ENCODE data around the gene HMG20A.

The HMG20A gene

GRCh38 chr15:77476995-77477394 is 56.3 kb downstream of the HMG20A start:
- DNase-seq (ENCODE audit: low spot score) = no peak

- DNase-seq (ENCODE audit: low spot score) = no peak
Measured at GRCh38 chr15:77478051-77478450, 57.4 kb downstream of the HMG20A start.

- DNase-seq (ENCODE audit: low spot score) = no peak
Measured at GRCh38 chr15:77479015-77479414, 58.3 kb downstream of the HMG20A start.

DNA sequence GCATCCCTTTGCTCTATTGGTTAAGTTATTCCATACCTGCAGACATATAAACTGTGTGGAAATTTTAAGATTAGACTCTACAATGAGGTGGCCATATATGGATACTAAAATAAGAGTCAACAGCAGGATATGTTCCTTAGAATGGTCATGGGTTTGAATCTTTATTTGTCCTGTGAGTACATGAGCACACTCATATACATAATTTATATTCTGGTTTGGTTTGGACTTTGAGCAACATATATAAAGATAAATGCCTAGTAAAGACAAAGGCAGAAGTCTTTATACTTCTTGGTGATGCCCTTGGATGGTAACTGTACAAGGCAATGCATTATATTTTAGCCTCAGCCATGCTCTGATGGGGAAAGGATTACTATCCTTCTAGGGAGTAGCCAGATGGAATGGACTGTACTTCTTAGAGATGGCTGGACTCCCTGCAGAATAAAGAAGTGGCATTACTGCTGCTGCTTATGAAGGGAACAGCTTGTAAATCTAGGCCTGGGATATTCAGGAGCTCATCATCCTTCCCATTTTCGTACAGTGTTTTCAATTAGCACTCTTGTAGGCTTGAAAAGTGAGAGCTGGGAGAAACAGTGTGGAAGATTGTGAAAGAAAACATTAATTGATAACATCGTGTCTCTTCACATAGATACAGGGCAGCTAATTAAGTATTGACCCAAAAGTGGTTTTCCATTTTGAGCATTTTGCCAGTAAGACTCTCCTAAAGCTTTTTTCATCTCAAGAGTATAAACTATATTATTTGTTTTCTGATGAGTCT is 60.4 kb downstream of the HMG20A start:
- no peak for DNase-seq (ENCODE audit: low spot score)

- DNase-seq (ENCODE audit: low spot score) = no peak
Measured at GRCh38 chr15:77481670-77482069, 61.0 kb downstream of the HMG20A start.

DNA sequence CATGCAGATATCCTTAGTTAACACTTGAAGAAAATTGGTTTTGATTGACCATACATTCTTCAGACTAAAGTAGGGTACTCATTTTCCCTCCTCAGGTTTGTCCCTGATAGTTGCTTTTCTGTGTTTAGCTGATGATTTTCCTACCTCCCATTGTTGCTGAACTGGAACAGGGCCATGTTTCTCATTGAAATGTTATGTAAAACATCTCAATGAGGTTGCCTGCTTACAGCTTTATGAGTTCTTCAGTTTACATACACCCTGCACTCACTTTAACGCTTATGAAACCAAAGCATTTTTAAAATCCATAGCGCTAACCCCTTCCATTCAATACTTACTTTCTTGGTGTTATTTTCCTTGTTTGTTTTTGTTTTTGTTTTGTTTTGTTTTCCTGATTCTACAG is 61.9 kb downstream of the HMG20A start:
- no peak for DNase-seq (ENCODE audit: low spot score)

- no peak for DNase-seq (ENCODE audit: low spot score)
Measured at GRCh38 chr15:77483425-77484140, 62.9 kb downstream of the HMG20A start.

- DNase-seq (ENCODE audit: low spot score) = no peak
Measured at GRCh38 chr15:77484994-77485393, 64.3 kb downstream of the HMG20A start.

- DNase-seq (ENCODE audit: low spot score) = no peak
Measured at GRCh38 chr15:77486542-77487468, 66.1 kb downstream of the HMG20A start.

GRCh38 chr15:77487469-77487842 is 66.8 kb downstream of the HMG20A start:
- no peak for DNase-seq (ENCODE audit: low spot score)

GRCh38 chr15:77487888-77488287 is 67.2 kb downstream of the HMG20A start:
- DNase-seq (ENCODE audit: low spot score) = no peak

DNA sequence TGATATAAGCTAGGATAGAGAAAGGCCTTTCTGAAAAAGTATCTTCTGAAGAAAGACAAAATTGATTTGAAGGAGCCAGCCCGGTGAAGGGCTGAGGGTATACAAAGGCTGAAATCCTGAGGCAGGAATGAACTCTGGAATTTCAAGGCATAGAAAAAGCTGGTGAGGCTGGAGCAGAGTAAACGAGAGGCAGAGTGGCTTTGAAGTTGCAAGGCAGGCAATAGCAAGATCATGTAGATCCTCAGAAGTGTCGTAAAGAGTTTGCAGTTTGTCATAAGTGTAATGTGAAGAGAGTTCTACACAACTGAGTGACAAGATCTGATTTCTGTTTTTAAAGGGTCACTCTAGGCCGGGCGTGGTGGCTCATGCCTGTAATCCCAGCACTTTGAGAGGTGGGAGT is 69.0 kb downstream of the HMG20A start:
- no peak for DNase-seq (ENCODE audit: low spot score)

DNA sequence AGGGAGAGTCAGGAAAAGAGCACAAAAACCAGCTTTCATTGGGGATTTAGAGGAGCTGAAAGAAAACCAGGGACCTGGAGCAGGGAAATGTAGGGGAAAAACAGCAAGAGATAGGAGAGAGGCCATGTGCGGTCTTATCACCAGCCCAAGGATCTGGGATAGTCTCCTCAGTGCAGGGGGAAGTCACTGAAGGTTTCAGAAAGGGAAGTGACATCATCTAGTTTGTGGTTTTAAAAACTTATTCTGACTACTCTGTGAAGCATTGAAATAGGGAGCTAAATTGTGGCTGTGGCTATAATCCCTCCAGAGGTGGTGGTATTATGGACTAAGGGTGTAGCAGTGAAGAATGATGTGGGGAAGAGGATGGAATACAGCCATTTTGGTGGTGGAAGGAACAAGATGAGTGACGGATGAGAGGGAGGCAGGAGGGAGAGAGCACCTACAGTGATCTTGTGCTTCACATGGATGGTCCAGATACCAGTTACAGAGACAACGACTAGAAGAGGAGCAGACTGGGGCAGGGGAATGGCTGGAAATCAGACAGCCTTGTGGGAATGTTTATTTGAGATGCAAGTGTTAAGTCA is 72.7 kb downstream of the HMG20A start:
- no peak for DNase-seq (ENCODE audit: low spot score)

- no peak for DNase-seq (ENCODE audit: low spot score)
Measured at GRCh38 chr15:77494073-77494867, 73.6 kb downstream of the HMG20A start.

GRCh38 chr15:77494964-77495363 is 74.3 kb downstream of the HMG20A start:
- no peak for DNase-seq (ENCODE audit: low spot score)

- no peak for DNase-seq (ENCODE audit: low spot score)
Measured at GRCh38 chr15:77495838-77496596, 75.3 kb downstream of the HMG20A start.

DNA sequence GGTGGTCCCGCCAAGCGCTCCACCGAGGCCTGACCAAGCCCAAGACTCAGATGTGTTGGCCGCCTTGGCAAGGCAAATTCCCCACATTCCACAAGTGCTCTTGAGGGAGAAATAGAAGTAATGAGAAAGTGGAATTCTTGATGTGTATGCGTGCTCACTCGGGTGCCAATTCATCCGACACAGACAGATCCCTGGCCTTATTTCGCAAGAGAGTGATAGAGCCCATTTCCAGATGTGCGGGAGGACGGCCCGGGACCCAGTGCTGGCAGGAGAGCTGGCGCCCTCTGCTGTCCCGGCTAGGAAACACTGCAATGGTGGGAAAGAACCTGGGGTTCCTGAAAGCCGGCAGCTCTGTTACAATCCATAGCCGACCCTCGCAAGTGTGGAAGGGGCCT is 76.0 kb downstream of the HMG20A start:
- peak; percentile 92 for DNase-seq (ENCODE audit: low spot score)

DNA sequence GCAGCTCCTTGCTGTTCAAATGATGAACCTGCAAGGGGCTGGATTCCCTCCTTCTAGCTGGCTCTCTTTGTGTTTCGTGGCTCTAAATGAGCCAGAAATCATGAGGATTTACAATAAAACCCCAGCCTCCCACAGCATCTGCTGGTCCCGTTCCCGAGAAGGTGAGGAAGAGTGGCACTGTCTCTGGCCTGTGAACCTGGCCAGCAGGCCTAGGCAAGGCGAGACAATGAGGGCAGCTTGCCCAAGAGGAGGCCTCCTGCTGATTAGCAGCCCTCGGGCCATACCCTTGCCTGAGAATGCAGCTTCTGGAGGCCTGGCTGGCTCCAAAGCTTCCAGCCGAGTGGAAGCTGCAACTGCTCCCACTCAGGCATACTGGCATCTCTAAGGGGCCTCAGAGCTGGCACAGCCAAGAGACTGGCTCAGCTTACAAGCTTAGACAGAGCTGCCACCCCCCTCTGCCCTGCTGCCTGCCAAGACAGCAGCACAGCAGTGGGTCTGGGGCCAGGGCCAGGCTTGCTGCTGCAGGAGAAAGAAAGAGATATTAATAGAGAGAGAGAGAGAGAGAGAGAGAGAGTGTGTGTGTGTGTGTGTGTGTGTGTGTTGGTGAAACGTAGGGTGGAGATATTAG is 76.5 kb downstream of the HMG20A start:
- DNase-seq (ENCODE audit: low spot score) = peak; percentile 85

DNA sequence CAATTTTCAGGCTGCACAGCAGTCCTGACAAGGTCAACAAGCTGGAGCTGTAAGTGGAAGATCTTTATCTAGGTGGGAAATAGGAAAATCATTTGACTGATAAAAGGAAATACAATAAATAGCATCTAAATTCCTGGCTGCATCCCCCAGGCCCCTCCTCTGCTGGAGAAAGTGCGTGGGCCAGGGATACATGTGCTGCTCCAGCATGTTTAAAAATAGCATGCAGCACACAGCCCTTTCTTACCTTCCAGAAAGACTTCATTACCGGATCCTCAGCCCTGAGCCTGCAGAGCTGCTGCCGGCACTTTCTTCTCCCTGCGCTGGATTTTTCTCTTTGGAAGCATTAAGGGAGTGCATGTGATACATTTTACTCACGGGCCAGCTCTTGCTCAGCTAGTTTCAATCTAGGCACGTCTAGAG is 77.3 kb downstream of the HMG20A start:
- DNase-seq (ENCODE audit: low spot score) = no peak

Measured in left forelimb (tissue), 1 donor.